HepG2 (cell line): ENCODE results near the gene GLIS2. TPM values are rescaled to one million over a fixed set of nuclear protein-coding genes. Genes with fewer than 3 reads are reported as not detected.

ENCODE experiments used
- ATAC-seq: fragments of 200-7000 bp; cut with Tn5 transposase; 3 replicates; pipeline ENCODE4 v1.9.1; 2020; ENCODE audit warnings: mild to moderate bottlenecking, moderate library complexity
- BruUV-seq: library from RNA; stranded (reverse); fragments of 400-500 nt; replicated peaks from 2 replicates; lab custom pipeline; 2021; lab: Mats Ljungman, UMichigan
- CTCF ChIA-PET: fragments of 300-600 bp; formaldehyde crosslinking; extraction: SDS; loops from one replicate; lab custom pipeline; 2021; ENCODE audit warnings: low total read pairs, inconsistent platforms, low intra/inter-chr PET ratio; lab: Yijun Ruan, JAX
- POLR2A ChIA-PET: fragments of 350-600 bp; sonication (Branson Sonifier 250); formaldehyde crosslinking; loops from one replicate; lab custom pipeline; 2020; ENCODE audit warnings: antibody characterized with exemption, inconsistent platforms; lab: Yijun Ruan, JAX
- DNase-seq: peaks from one replicate; pipeline ENCODE4 v3.0.0-alpha.2; 2015; ENCODE audit warnings: low spot score
- FAIRE-seq: peaks from 3 replicates; lab custom pipeline; 2011; peaks lifted over from hg19 to GRCh38; lab: Jason Lieb, UNC
- H2AFZ ChIP-seq: one replicate; pipeline ENCODE4 v1.6.1; 2011; ENCODE audit warnings: low read length, inconsistent platforms
- H3K27ac ChIP-seq: fragments of 300-600 bp; 3 replicates; pipeline ENCODE4 v1.8.0; 2011; ENCODE audit warnings: mixed run types, mild to moderate bottlenecking, mixed read lengths, low read length, inconsistent platforms; ENCODE audit not compliant: insufficient read depth; ENCODE audit errors: extremely low read length
- H3K27me3 ChIP-seq, 2 experiments: fragments of 200-600 bp in 1 of 2; 2 replicates in 1 of 2; 3 replicates in 1 of 2; pipeline versions ENCODE4 v1.6.0 to v1.8.0; 2011; ENCODE audit warnings: low read length in 2 of 2, mild to moderate bottlenecking in 2 of 2, moderate library complexity in 2 of 2, inconsistent platforms in 1 of 2; ENCODE audit not compliant: insufficient read depth in 2 of 2, control insufficient read depth in 1 of 2
- H3K36me3 ChIP-seq, 2 experiments: fragments of 200-600 bp in 1 of 2; replicated peaks in 1 of 2; 2 replicates in 1 of 2; 3 replicates in 1 of 2; pipeline versions ENCODE4 v1.5.1 to v1.8.0; 2011; ENCODE audit warnings: low read length in 2 of 2, inconsistent platforms in 1 of 2; ENCODE audit not compliant: insufficient read depth in 2 of 2, control insufficient read depth in 1 of 2
- H3K4me1 ChIP-seq: 2 replicates; pipeline ENCODE4 v1.5.1; 2012; ENCODE audit warnings: low read length, inconsistent platforms; ENCODE audit not compliant: insufficient read depth
- H3K4me2 ChIP-seq: 2 replicates; pipeline ENCODE4 v1.6.0; 2011; ENCODE audit warnings: low read depth, low read length, inconsistent platforms
- H3K4me3 ChIP-seq, 3 experiments: fragments of 200-600 bp in 1 of 3; sonication (generic), shearing (Covaris generic) in 1 of 3; replicated peaks in 1 of 3; 2 replicates each; pipeline ENCODE4 v1.5.1; 2011 to 2016; ENCODE audit warnings: low read length in 3 of 3, inconsistent platforms in 2 of 3, low read depth in 2 of 3, mild to moderate bottlenecking in 2 of 3, control low read depth in 1 of 3, mixed read lengths in 1 of 3; ENCODE audit not compliant: insufficient read depth in 1 of 3
- H3K79me2 ChIP-seq: one replicate; pipeline ENCODE4 v1.6.1; 2011; ENCODE audit warnings: low read length, inconsistent platforms; ENCODE audit not compliant: insufficient read depth
- H3K9ac ChIP-seq: 2 replicates; pipeline ENCODE4 v1.6.0; 2011; ENCODE audit warnings: mild to moderate bottlenecking, low read depth, low read length, inconsistent platforms; ENCODE audit not compliant: insufficient read depth
- H3K9me3 ChIP-seq: 2 replicates; pipeline ENCODE4 v1.5.1; 2012; ENCODE audit warnings: mild to moderate bottlenecking, low read length
- H4K20me1 ChIP-seq: 2 replicates; pipeline ENCODE4 v1.6.0; 2011; ENCODE audit warnings: inconsistent platforms, mild to moderate bottlenecking, low read length, moderate library complexity; ENCODE audit not compliant: insufficient read depth
- BCL6 ChIP-seq: IDR thresholded peaks from 2 replicates; pipeline ENCODE4 v1.6.1; 2016; ENCODE audit warnings: missing genetic modification reagents, missing compliant biosample characterization
- MED1 ChIP-seq: sonication (generic); formaldehyde crosslinking; IDR thresholded peaks from 2 replicates; pipeline ENCODE4 v1.4.0; 2020; ENCODE audit warnings: missing genetic modification reagents
- NFYC ChIP-seq: IDR thresholded peaks from 2 replicates; pipeline ENCODE4 v1.6.1; 2016; ENCODE audit warnings: missing genetic modification reagents, missing compliant biosample characterization
- RARA ChIP-seq: IDR thresholded peaks from 2 replicates; pipeline ENCODE4 v1.6.1; 2016; ENCODE audit warnings: missing genetic modification reagents, missing compliant biosample characterization
- SAP130 ChIP-seq: IDR thresholded peaks from 2 replicates; pipeline ENCODE4 v1.6.1; 2016; ENCODE audit warnings: low read depth
- SRSF9 ChIP-seq: fragments of 200-400 bp; formaldehyde crosslinking; IDR thresholded peaks from 2 replicates; pipeline ENCODE4 v1.6.1; 2018; ENCODE audit warnings: borderline replicate concordance, mild to moderate bottlenecking, low read depth, low read length; ENCODE audit not compliant: insufficient read depth, poor library complexity, severe bottlenecking
- ZBTB20 ChIP-seq: sonication (generic); formaldehyde crosslinking; IDR thresholded peaks from 2 replicates; pipeline ENCODE4 v1.8.1; 2023; ENCODE audit warnings: missing genetic modification reagents, low read depth, mild to moderate bottlenecking, borderline replicate concordance
- ZFP82 ChIP-seq: sonication (generic); formaldehyde crosslinking; IDR thresholded peaks from 2 replicates; pipeline ENCODE4 v1.5.1; 2020; ENCODE audit warnings: mild to moderate bottlenecking, missing genetic modification reagents, borderline replicate concordance
- ZNF558 ChIP-seq: sonication (generic); formaldehyde crosslinking; IDR thresholded peaks from 2 replicates; pipeline ENCODE4 v1.9.0; 2022; ENCODE audit warnings: mild to moderate bottlenecking, missing genetic modification reagents, borderline replicate concordance
- WGBS: methylation state at CpG from one replicate; pipeline ENCODE4 v1.1.6; 2017; ENCODE audit warnings: low lambda C conversion rate; 5-methylcytosine and 5-hydroxymethylcytosine counted together
- in situ Hi-C: cut with HindIII; loops from 2 replicates; pipeline ENCODE4 v1.10.0; 2017; ENCODE audit warnings: low pct_unique_long_range_greater_than_20kb; ENCODE audit not compliant: extremely low pct_ligation_motif_present
- intact Hi-C: fragments of 100-400 bp; cut with micrococcal nuclease; formaldehyde crosslinking; loops from one replicate; pipeline ENCODE4 v1.10.0; 2022; ENCODE audit not compliant: unreplicated experiment
- polyA plus RNA-seq, 8 experiments: library from polyadenylated mRNA; depleted of rRNA in 3 of 8; stranded (reverse) in 7 of 8; unstranded in 1 of 8; fragments of >200 nt; fragmentation: Illumina TruSeq in 4 of 8; extraction: Trizol in 4 of 8; gene quantifications; 2 replicates each; pipeline versions ENCODE4 v1.2.1 to v1.2.3, GENCODE V29; 2011 to 2016; ENCODE audit warnings: low read depth in 4 of 8, missing spikeins in 1 of 8, mixed read lengths in 1 of 8; ENCODE audit not compliant: insufficient read depth in 1 of 8
- total RNA-seq, 5 experiments: library from RNA; depleted of rRNA; stranded (reverse); fragments of >200 nt; fragmentation: Illumina TruSeq; extraction: Trizol; gene quantifications; 2 replicates each; pipeline ENCODE4 v1.2.3, GENCODE V29; 2016; ENCODE audit warnings: low read depth in 1 of 5
- TF ChIP-seq, protein P1 (sequence below): sonication (generic); formaldehyde crosslinking; IDR thresholded peaks from 2 replicates; pipeline ENCODE4 v1.4.0; 2020; ENCODE audit warnings: low read depth, missing genetic modification reagents
- TF ChIP-seq, protein P2 (sequence below): sonication (generic); formaldehyde crosslinking; IDR thresholded peaks from 2 replicates; pipeline ENCODE4 v1.4.0; 2020; ENCODE audit warnings: low read depth, mild to moderate bottlenecking, missing genetic modification reagents
- TF ChIP-seq, protein P3 (sequence below): sonication (generic); formaldehyde crosslinking; IDR thresholded peaks from 2 replicates; pipeline ENCODE4 v1.9.0; 2021; ENCODE audit warnings: missing genetic modification reagents, borderline replicate concordance

The GLIS2 gene
- total and polyA plus RNA-seq, 2 of the 13 experiments (the other 11 are each of a cell fraction or from before 2014, with no cell fraction given), result 0.28 to 0.29 TPM

DNA sequence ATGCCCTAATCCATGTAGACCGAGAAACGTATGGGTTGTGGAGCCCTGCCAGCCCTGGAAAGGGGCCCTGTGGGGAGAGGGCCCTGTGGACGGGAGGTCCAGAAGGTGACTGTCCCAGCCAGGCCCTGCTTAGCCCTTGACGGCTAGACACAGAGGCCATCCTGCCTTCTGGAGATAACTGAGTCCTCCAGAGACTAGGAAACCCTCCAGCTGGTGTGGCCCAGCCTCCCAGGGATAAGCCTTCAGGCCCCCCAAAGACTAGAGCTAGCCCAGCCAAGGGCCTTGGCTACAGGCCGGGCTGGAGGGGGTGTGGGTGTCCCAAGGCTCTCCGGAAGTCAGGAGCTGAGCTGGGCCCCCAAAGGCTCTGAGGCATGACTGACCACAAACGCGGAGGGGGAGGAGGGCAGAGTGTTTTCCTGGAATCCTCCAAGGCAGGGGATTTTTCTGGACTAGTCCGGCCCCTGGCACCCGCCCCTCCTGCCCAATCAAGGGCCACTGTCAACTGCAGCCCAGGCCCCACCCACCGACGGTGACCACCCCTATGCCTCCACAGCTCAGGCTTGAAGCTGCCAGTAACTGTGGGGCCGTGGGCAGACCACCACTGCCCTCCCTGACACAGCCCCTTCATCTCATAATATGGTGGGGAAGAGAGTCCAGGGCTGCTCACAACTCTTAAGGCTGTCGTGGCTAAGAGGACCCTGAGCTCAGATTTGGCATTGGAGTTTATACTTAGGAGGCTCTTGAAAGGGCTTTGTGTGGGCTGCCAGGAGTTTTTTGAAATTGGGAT, 54.9 kb downstream of the GLIS2 start (continued):
- TF ChIP-seq, protein P1, sequence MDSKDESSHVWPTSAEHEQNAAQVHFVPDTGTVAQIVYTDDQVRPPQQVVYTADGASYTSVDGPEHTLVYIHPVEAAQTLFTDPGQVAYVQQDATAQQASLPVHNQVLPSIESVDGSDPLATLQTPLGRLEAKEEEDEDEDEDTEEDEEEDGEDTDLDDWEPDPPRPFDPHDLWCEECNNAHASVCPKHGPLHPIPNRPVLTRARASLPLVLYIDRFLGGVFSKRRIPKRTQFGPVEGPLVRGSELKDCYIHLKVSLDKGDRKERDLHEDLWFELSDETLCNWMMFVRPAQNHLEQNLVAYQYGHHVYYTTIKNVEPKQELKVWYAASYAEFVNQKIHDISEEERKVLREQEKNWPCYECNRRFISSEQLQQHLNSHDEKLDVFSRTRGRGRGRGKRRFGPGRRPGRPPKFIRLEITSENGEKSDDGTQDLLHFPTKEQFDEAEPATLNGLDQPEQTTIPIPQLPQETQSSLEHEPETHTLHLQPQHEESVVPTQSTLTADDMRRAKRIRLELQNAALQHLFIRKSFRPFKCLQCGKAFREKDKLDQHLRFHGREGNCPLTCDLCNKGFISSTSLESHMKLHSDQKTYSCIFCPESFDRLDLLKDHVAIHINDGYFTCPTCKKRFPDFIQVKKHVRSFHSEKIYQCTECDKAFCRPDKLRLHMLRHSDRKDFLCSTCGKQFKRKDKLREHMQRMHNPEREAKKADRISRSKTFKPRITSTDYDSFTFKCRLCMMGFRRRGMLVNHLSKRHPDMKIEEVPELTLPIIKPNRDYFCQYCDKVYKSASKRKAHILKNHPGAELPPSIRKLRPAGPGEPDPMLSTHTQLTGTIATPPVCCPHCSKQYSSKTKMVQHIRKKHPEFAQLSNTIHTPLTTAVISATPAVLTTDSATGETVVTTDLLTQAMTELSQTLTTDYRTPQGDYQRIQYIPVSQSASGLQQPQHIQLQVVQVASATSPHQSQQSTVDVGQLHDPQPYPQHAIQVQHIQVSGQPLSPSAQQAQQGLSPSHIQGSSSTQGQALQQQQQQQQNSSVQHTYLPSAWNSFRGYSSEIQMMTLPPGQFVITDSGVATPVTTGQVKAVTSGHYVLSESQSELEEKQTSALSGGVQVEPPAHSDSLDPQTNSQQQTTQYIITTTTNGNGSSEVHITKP, result peak; percentile 65
- peak; percentile 47; the same call in 1 of the 2 replicates for TF ChIP-seq MED1
- peak; percentile 64 for TF ChIP-seq SAP130
- TF ChIP-seq, protein P2, sequence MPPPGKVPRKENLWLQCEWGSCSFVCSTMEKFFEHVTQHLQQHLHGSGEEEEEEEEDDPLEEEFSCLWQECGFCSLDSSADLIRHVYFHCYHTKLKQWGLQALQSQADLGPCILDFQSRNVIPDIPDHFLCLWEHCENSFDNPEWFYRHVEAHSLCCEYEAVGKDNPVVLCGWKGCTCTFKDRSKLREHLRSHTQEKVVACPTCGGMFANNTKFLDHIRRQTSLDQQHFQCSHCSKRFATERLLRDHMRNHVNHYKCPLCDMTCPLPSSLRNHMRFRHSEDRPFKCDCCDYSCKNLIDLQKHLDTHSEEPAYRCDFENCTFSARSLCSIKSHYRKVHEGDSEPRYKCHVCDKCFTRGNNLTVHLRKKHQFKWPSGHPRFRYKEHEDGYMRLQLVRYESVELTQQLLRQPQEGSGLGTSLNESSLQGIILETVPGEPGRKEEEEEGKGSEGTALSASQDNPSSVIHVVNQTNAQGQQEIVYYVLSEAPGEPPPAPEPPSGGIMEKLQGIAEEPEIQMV (CRISPR knock-in tag), result 0 out of 2 replicates have a peak, but pooled peaks have one; percentile 7

DNA sequence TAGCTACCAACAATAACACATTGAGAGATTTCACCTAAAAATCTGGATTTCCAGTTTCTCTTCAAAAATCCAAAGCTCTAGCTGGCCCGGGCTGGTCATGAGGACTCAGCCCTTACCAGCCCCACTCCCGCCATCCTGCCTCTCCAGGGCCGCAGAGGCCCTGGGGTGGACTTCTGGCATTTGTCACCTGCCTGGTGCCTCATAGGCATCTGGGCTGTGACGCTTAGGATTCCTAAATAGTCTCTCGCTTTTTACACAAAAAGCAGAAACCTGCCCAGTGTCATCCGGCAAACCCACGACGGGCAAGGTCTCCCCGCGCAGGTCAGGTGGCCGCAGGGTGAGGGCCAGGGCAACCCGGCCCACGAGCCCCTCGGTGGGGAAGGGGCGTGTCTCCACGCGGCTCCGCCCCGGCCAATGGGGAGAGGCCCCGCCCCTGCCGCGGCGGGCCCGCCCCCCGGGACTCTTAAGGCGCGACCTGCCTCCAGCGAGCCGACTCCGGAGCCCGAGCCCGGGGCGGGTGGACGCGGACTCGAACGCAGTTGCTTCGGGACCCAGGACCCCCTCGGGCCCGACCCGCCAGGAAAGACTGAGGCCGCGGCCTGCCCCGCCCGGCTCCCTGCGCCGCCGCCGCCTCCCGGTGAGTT, 55.6 kb downstream of the GLIS2 start, which contains the start of gene VASN:
TSS of gene VASN (plus strand) at position 492 of the 644 bp plus-strand sequence. CDS start 9,030 bp downstream, outside the sequence.
- Histone ChIP-seq H3K9me3 (no peaks in the 10 kb centered on the region), H2AFZ (no peak within 1 kb of the TSS), H3K9ac (peak within 1 kb of the TSS; percentile 78), H3K4me3 (peak within 1 kb of the TSS; percentile 76 to 92 (median 82)), H4K20me1 (peaks cover 28% of the 10 kb centered on the region), H3K27me3 (no peaks in the 10 kb centered on the region), H3K27ac (peak within 1 kb of the TSS; percentile 83), H3K79me2 (peaks cover 40% of the 10 kb centered on the region), H3K4me1 (peaks cover 88% of the 10 kb centered on the region), H3K36me3 (0 out of 5 replicates have a peak, but pooled peaks cover 0 to 2% of the 10 kb centered on the region in 2 experiments), H3K4me2 (peak within 1 kb of the TSS; percentile 86)
- in situ Hi-C loops (no loop called here), intact Hi-C loops (no loop called here)
- DNase-seq (peak; percentile 59), FAIRE-seq (peak; percentile 68), ATAC-seq (peak; percentile 34)
- BruUV-seq, result no TSS peak
- CTCF ChIA-PET, result no interaction called here
- POLR2A ChIA-PET, result interaction anchor here (0.9 to 3.5 kb wide), 15 partner anchors 9 to 245 kb away, joined by 3 to 36 read pairs (median 4); partner anchors contain the start of gene PAM16
- 0% methylated on average over 4 of the region's 50 CpGs for WGBS
- TF ChIP-seq ZBTB20 (CRISPR knock-in tag) (no peak), ZFP82 (peak; percentile 86), BCL6 (peak; percentile 40; the same call in 1 of the 2 replicates), SRSF9 (no peak), ZNF558 (CRISPR knock-in tag) (peak; percentile 49; the same call in 1 of the 2 replicates), NFYC (CRISPR knock-in tag) (peak; percentile 65), RARA (peak; percentile 77)
- TF ChIP-seq, protein P3, sequence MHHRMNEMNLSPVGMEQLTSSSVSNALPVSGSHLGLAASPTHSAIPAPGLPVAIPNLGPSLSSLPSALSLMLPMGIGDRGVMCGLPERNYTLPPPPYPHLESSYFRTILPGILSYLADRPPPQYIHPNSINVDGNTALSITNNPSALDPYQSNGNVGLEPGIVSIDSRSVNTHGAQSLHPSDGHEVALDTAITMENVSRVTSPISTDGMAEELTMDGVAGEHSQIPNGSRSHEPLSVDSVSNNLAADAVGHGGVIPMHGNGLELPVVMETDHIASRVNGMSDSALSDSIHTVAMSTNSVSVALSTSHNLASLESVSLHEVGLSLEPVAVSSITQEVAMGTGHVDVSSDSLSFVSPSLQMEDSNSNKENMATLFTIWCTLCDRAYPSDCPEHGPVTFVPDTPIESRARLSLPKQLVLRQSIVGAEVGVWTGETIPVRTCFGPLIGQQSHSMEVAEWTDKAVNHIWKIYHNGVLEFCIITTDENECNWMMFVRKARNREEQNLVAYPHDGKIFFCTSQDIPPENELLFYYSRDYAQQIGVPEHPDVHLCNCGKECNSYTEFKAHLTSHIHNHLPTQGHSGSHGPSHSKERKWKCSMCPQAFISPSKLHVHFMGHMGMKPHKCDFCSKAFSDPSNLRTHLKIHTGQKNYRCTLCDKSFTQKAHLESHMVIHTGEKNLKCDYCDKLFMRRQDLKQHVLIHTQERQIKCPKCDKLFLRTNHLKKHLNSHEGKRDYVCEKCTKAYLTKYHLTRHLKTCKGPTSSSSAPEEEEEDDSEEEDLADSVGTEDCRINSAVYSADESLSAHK (CRISPR knock-in tag), result peak; percentile 51; the same call in 1 of the 2 replicates
